ENCODE data around the gene FNIP2.
"Not testable (repeated sequence)": the region's sequence is repeated elsewhere in the genome, so short reads cannot be mapped to it uniquely, and the experiment has no call there.

The FNIP2 gene

DNA sequence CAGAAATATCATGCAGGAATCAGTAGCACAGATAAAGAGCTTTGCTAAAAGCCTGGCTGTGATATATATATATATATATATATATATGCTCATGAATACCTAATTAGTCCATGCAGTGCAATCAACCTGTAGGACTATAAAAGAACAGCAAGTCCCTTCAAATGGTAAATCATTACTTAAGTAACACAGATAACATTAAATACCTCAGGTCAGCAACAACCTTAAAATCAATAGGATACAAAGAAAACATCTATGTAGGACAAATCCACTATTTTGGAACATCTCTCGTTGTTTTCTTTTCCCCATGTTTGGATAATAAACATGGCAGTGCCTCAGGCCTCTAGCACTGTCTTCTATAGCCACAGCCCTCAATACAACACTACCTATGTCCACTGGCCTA lies 106.6 kb downstream of the FNIP2 start:
- H3K27me3 ChIP-seq (ENCODE audit: control insufficient read depth in 1 of 2, insufficient read depth in 2 of 2, low read length in 2 of 2) = no peaks in the 10 kb centered on the region
- H3K4me3 ChIP-seq (ENCODE audit: low read depth in 1 of 2, low read length in 2 of 2) = no peak overlapping the region
- H3K9me3 ChIP-seq (ENCODE audit: control insufficient read depth in 1 of 2, low read length in 2 of 2) = no peaks in the 10 kb centered on the region
- peaks cover 6 to 12% of the 10 kb centered on the region in 2 donors for H3K36me3 ChIP-seq (ENCODE audit: control insufficient read depth in 1 of 2, insufficient read depth in 2 of 2, low read length in 2 of 2)
- no peaks in the 10 kb centered on the region for H3K4me1 ChIP-seq (ENCODE audit: control insufficient read depth in 1 of 2, insufficient read depth in 2 of 2, low read length in 2 of 2)
- no peak overlapping the region for H3K9ac ChIP-seq (ENCODE audit: low read depth in 1 of 2, low read length in 2 of 2)
- no peak overlapping the region for H3K27ac ChIP-seq (ENCODE audit: low read depth, low read length)

DNA sequence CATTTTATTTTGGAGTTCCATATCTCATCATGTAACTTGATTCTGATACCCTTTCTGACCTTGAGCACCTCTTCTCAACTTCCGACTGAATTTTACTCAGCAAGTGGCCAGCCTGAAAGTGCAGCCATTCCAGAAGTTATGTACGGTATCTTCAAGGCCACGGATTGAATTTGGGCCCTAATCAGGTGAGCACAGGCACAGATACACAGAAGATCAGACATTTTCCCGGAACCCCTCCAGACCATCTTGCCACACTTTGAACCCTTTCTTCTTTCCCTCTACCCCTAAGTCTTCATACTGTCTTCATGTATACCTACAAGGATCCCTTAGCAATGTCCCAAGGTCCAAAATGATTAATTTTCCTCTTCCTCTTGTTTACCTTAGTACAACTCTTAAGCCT lies 108.2 kb downstream of the FNIP2 start:
- no peaks in the 10 kb centered on the region for H3K27me3 ChIP-seq (ENCODE audit: control insufficient read depth in 1 of 2, insufficient read depth in 2 of 2, low read length in 2 of 2)
- H3K4me1 ChIP-seq (ENCODE audit: control insufficient read depth in 1 of 2, insufficient read depth in 2 of 2, low read length in 2 of 2) = no peaks in the 10 kb centered on the region
- H3K36me3 ChIP-seq (ENCODE audit: control insufficient read depth in 1 of 2, insufficient read depth in 2 of 2, low read length in 2 of 2) = peaks cover 4 to 6% of the 10 kb centered on the region in 2 donors
- H3K9me3 ChIP-seq (ENCODE audit: control insufficient read depth in 1 of 2, low read length in 2 of 2) = peaks cover 0 to 3% of the 10 kb centered on the region in 2 donors
- H3K27ac ChIP-seq (ENCODE audit: low read depth, low read length) = no peak overlapping the region
- H3K9ac ChIP-seq (ENCODE audit: low read depth in 1 of 2, low read length in 2 of 2) = no peak overlapping the region
- H3K4me3 ChIP-seq (ENCODE audit: low read depth in 1 of 2, low read length in 2 of 2) = no peak overlapping the region

DNA sequence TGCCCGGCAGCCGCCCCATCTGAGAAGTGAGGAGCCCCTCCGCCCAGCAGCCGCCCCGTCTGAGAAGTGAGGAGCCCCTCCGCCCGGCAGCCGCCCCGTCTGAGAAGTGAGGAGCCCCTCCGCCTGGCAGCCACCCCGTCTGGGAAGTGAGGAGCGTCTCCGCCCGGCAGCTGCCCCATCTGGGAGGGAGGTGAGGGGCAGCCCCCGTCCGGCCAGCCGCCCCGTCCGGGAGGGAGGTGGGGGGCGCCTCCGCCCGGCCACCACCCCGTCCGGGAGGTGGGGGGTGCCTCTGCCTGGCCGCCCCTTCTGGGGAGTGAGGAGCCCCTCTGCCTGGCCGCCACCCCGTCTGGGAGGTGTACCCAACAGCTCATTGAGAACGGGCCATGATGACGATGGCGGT lies 113.3 kb downstream of the FNIP2 start:
- H3K9ac ChIP-seq (ENCODE audit: low read depth in 1 of 2, low read length in 2 of 2); H3K4me3 ChIP-seq (ENCODE audit: low read depth in 1 of 2, low read length in 2 of 2); H3K27me3 ChIP-seq (ENCODE audit: control insufficient read depth in 1 of 2, insufficient read depth in 2 of 2, low read length in 2 of 2); H3K9me3 ChIP-seq (ENCODE audit: control insufficient read depth in 1 of 2, low read length in 2 of 2); H3K4me1 ChIP-seq (ENCODE audit: control insufficient read depth in 1 of 2, insufficient read depth in 2 of 2, low read length in 2 of 2); H3K27ac ChIP-seq (ENCODE audit: low read depth, low read length): not testable (repeated sequence)
- H3K36me3 ChIP-seq (ENCODE audit: control insufficient read depth in 1 of 2, insufficient read depth in 2 of 2, low read length in 2 of 2) = peaks cover 8 to 13% of the 10 kb centered on the region in 2 donors

DNA sequence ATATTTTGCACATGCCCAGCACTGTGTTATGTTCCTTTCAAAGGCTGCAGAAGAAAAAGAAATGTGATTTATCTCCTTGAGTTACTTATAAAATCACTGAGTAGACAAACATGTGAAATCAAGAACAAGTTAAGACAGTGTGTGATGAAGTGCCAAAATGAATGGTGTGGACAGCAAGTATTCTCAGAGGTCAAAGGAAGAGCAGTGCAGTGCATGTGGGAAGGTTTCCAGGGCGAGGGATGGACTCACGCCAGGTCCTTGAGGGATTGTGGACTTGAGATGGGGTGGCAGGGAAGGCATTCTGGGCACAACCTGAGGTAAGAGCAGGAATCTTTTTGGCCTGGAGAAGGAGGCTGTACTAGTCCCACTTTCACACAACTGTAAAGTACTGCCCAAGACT lies 115.5 kb downstream of the FNIP2 start:
- Histone ChIP-seq H3K9me3 (ENCODE audit: control insufficient read depth in 1 of 2, low read length in 2 of 2) (peaks cover 0 to 3% of the 10 kb centered on the region in 2 donors), H3K4me1 (ENCODE audit: control insufficient read depth in 1 of 2, insufficient read depth in 2 of 2, low read length in 2 of 2) (no peaks in the 10 kb centered on the region), H3K27ac (ENCODE audit: low read depth, low read length) (no peak overlapping the region), H3K36me3 (ENCODE audit: control insufficient read depth in 1 of 2, insufficient read depth in 2 of 2, low read length in 2 of 2) (peaks cover 3 to 15% of the 10 kb centered on the region in 2 donors), H3K4me3 (ENCODE audit: low read depth in 1 of 2, low read length in 2 of 2) (no peak overlapping the region), H3K9ac (ENCODE audit: low read depth in 1 of 2, low read length in 2 of 2) (no peak overlapping the region), H3K27me3 (ENCODE audit: control insufficient read depth in 1 of 2, insufficient read depth in 2 of 2, low read length in 2 of 2) (no peaks in the 10 kb centered on the region)

DNA sequence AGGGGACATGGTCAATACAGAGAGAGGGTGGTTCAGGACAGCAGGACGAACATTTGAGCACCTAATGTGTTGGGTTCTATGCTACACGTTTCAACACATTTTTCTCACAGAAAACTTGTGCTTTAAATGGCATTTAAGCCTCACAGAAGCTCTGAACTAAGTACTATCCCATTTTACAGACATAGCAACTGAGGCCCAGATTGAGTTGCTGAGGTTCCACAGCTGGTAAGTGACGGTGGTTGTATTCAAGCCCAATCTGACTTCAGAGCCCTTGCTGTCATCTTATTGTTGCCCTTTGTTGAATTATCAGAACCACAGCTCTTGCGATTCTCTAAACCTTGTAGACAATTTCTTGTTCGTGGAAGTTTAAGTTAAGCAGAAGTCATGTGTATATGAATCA lies 116.7 kb downstream of the FNIP2 start:
- no peak overlapping the region for H3K4me3 ChIP-seq (ENCODE audit: low read depth in 1 of 2, low read length in 2 of 2)
- H3K27me3 ChIP-seq (ENCODE audit: control insufficient read depth in 1 of 2, insufficient read depth in 2 of 2, low read length in 2 of 2) = no peaks in the 10 kb centered on the region
- no peaks in the 10 kb centered on the region for H3K4me1 ChIP-seq (ENCODE audit: control insufficient read depth in 1 of 2, insufficient read depth in 2 of 2, low read length in 2 of 2)
- H3K27ac ChIP-seq (ENCODE audit: low read depth, low read length) = no peak overlapping the region
- H3K9me3 ChIP-seq (ENCODE audit: control insufficient read depth in 1 of 2, low read length in 2 of 2) = peaks cover 0 to 3% of the 10 kb centered on the region in 2 donors
- no peak overlapping the region for H3K9ac ChIP-seq (ENCODE audit: low read depth in 1 of 2, low read length in 2 of 2)
- H3K36me3 ChIP-seq (ENCODE audit: control insufficient read depth in 1 of 2, insufficient read depth in 2 of 2, low read length in 2 of 2) = peaks cover 3 to 14% of the 10 kb centered on the region in 2 donors

DNA sequence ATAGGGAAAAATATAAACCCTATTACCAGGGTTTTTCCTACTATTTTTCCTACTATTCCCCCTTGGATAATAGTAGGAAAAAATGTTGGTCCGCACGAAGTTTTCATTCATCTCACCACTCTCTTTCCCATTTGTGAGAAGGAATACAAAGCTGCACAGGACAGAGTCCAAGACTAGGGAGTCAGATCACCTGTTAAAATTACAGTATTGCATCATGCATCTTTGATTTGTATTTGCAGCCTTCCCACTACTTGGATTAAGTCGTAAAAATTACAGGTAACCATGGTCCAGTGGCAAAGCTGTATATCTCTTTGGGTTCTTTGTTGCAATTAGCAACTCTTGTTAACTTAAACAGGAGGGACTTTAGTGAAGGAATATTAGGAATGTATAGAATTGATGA lies 121.5 kb downstream of the FNIP2 start:
- no peak overlapping the region for H3K4me3 ChIP-seq (ENCODE audit: low read depth in 1 of 2, low read length in 2 of 2)
- no peak overlapping the region for H3K27ac ChIP-seq (ENCODE audit: low read depth, low read length)
- H3K36me3 ChIP-seq (ENCODE audit: control insufficient read depth in 1 of 2, insufficient read depth in 2 of 2, low read length in 2 of 2) = peaks cover 6 to 22% of the 10 kb centered on the region in 2 donors
- H3K9ac ChIP-seq (ENCODE audit: low read depth in 1 of 2, low read length in 2 of 2) = no peak overlapping the region
- H3K4me1 ChIP-seq (ENCODE audit: control insufficient read depth in 1 of 2, insufficient read depth in 2 of 2, low read length in 2 of 2) = no peaks in the 10 kb centered on the region
- H3K9me3 ChIP-seq (ENCODE audit: control insufficient read depth in 1 of 2, low read length in 2 of 2) = no peaks in the 10 kb centered on the region
- H3K27me3 ChIP-seq (ENCODE audit: control insufficient read depth in 1 of 2, insufficient read depth in 2 of 2, low read length in 2 of 2) = no peaks in the 10 kb centered on the region

DNA sequence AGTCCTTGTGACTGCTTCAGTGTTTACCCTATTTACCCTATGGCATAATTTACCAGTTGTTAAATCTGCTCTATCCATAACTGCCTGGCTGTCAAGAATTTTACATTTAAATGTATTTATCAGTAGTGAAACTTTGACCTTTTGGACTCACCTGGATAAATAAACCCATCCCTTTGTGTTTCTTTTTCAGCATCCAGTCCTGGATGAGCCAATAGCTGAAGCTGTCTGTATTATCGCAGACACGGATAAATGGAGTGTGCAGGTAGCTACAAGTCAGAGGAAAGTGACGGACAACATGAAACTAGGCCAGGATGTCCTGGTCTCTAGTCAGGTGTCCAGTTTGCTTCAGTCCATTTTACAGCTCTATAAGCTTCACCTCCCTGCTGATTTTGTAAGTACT lies 122.4 kb downstream of the FNIP2 start:
- Histone ChIP-seq H3K9ac (ENCODE audit: low read depth in 1 of 2, low read length in 2 of 2) (no peak overlapping the region), H3K27ac (ENCODE audit: low read depth, low read length) (no peak overlapping the region), H3K27me3 (ENCODE audit: control insufficient read depth in 1 of 2, insufficient read depth in 2 of 2, low read length in 2 of 2) (no peaks in the 10 kb centered on the region), H3K36me3 (ENCODE audit: control insufficient read depth in 1 of 2, insufficient read depth in 2 of 2, low read length in 2 of 2) (peaks cover 2 to 27% of the 10 kb centered on the region in 2 donors), H3K9me3 (ENCODE audit: control insufficient read depth in 1 of 2, low read length in 2 of 2) (no peaks in the 10 kb centered on the region), H3K4me1 (ENCODE audit: control insufficient read depth in 1 of 2, insufficient read depth in 2 of 2, low read length in 2 of 2) (peaks cover 0 to 6% of the 10 kb centered on the region in 2 donors), H3K4me3 (ENCODE audit: low read depth in 1 of 2, low read length in 2 of 2) (no peak overlapping the region)

DNA sequence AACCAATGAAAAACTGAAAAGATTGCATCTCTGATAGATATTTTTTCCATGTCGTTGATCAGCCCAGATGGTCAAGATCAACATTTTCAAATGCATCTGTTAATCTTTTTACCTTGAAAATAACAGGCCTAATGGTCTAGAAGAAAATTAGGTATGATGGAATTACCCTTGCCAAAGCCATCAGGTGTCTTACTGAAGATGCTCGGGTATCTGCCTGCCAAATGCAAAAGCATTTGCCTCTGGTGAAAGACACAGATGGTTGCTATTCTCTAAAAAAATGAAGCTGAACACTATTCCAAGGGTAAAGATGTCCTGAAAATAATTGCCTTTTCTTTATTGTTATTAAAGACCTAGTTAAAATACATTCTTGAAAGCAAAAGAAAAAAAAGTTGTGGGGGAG lies 126.0 kb downstream of the FNIP2 start:
- no peak overlapping the region for H3K4me3 ChIP-seq (ENCODE audit: low read depth in 1 of 2, low read length in 2 of 2)
- H3K27me3 ChIP-seq (ENCODE audit: control insufficient read depth in 1 of 2, insufficient read depth in 2 of 2, low read length in 2 of 2) = no peaks in the 10 kb centered on the region
- peaks cover 0 to 6% of the 10 kb centered on the region in 2 donors for H3K4me1 ChIP-seq (ENCODE audit: control insufficient read depth in 1 of 2, insufficient read depth in 2 of 2, low read length in 2 of 2)
- no peak overlapping the region for H3K27ac ChIP-seq (ENCODE audit: low read depth, low read length)
- no peaks in the 10 kb centered on the region for H3K9me3 ChIP-seq (ENCODE audit: control insufficient read depth in 1 of 2, low read length in 2 of 2)
- peaks cover 2 to 25% of the 10 kb centered on the region in 2 donors for H3K36me3 ChIP-seq (ENCODE audit: control insufficient read depth in 1 of 2, insufficient read depth in 2 of 2, low read length in 2 of 2)
- H3K9ac ChIP-seq (ENCODE audit: low read depth in 1 of 2, low read length in 2 of 2) = no peak overlapping the region

DNA sequence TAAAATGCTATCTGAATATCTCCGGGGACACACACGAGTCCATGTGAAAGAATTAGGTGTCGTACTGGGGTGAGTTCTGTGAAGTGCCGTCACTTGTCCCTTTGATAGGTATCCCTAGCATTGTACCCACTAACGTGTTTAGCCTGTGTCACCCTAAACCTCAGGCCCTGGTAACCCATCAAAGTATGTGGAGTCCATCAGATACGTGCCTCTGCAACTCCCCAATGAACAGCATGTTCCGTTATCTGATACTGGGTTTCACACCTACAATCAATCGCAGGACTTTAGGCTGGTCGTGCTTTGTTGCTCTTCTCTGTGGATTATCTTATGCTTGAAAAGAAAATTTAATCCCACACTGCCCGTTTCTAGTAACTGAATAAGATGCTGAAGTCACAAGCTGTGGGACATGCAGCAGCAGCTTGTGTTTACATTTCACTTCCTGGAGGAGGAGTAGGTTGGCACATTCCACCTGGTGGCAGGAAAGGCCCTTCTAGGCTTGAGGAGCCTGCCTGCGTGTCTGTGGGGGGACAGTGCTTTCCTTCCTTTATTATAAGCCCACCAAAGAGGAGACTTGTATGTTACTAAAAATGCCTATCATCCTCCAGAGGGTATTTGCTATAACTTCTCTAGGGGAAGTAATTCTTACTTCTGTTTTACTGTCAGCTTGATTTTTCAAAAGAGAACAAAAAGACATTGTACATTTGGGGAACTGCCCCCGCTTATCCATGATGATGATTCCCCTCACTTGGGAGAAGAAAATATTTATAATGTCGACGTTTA lies 127.2 kb downstream of the FNIP2 start:
- Histone ChIP-seq H3K27ac (ENCODE audit: low read depth, low read length) (no peak overlapping the region), H3K27me3 (ENCODE audit: control insufficient read depth in 1 of 2, insufficient read depth in 2 of 2, low read length in 2 of 2) (no peaks in the 10 kb centered on the region), H3K9me3 (ENCODE audit: control insufficient read depth in 1 of 2, low read length in 2 of 2) (no peaks in the 10 kb centered on the region), H3K4me1 (ENCODE audit: control insufficient read depth in 1 of 2, insufficient read depth in 2 of 2, low read length in 2 of 2) (peaks cover 0 to 6% of the 10 kb centered on the region in 2 donors), H3K9ac (ENCODE audit: low read depth in 1 of 2, low read length in 2 of 2) (no peak overlapping the region), H3K36me3 (ENCODE audit: control insufficient read depth in 1 of 2, insufficient read depth in 2 of 2, low read length in 2 of 2) (peaks cover 2 to 25% of the 10 kb centered on the region in 2 donors), H3K4me3 (ENCODE audit: low read depth in 1 of 2, low read length in 2 of 2) (no peak overlapping the region)

DNA sequence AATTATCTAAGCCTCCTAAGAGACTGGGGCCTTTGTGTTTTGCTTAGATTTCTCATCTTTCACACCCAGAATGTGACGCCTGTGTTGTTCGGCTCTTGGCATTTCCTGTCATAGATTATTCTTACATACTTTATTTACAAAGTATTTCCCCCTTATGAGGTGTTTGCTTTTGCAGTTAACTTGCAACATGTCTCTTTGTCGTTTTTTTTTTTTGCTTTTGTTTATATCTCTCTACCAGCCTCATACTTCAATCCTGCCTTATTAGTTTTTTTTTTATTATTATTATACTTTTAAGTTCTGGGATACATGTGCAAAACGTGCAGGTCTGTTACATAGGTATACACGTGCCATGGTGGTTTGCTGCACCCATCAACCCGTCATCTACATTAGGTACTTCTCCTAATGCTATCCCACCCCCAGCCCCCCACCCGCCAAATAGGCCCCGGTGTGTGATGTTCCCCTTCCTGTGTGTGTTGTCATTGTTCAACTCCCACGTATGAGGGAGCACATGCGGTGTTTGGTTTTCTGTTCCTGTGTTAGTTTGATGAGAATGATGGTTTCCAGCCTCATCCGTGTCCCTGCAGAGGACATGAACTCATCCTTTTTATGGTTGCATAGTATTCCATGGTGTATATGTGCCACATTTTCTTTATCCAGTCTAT lies 127.9 kb downstream of the FNIP2 start:
- H3K9me3 ChIP-seq (ENCODE audit: control insufficient read depth in 1 of 2, low read length in 2 of 2); H3K9ac ChIP-seq (ENCODE audit: low read depth in 1 of 2, low read length in 2 of 2); H3K27ac ChIP-seq (ENCODE audit: low read depth, low read length); H3K27me3 ChIP-seq (ENCODE audit: control insufficient read depth in 1 of 2, insufficient read depth in 2 of 2, low read length in 2 of 2); H3K4me3 ChIP-seq (ENCODE audit: low read depth in 1 of 2, low read length in 2 of 2); H3K4me1 ChIP-seq (ENCODE audit: control insufficient read depth in 1 of 2, insufficient read depth in 2 of 2, low read length in 2 of 2): not testable (repeated sequence)
- peaks cover 2 to 21% of the 10 kb centered on the region in 2 donors for H3K36me3 ChIP-seq (ENCODE audit: control insufficient read depth in 1 of 2, insufficient read depth in 2 of 2, low read length in 2 of 2)

All from duodenal mucosa (tissue), 2 donors.